Lower leg skin (tissue), 3 donors: ENCODE data around the gene MBD5.

ENCODE experiments used
- CTCF ChIP-seq, 3 donors: fragments of 450-650 bp; IDR thresholded peaks; one replicate each; pipeline ENCODE4 v1.5.1; 2016; ENCODE audit warnings: antibody characterized with exemption in 3 of 3, mild to moderate bottlenecking in 3 of 3, moderate library complexity in 2 of 3
- POLR2A ChIP-seq, 2 donors: fragments of 450-650 bp; IDR thresholded peaks; one replicate each; pipeline ENCODE4 v1.6.1; 2016 to 2017; ENCODE audit warnings: antibody characterized with exemption in 2 of 2, mild to moderate bottlenecking in 1 of 2, moderate library complexity in 1 of 2

- TF ChIP-seq POLR2A (IDR thresholded peaks at IDR 0.05) (no peak), CTCF (IDR thresholded peaks at IDR 0.05) (no peak)
Observed at GRCh38 chr2:148162871-148163270, 142.0 kb downstream of the MBD5 start.
